K562 (cell line): ENCODE results near the gene DPT.

Source experiments
- ADNP ChIP-seq: fragments of 200-800 bp; sonication (Bioruptor generic); IDR thresholded peaks from 2 replicates; pipeline ENCODE4 v1.6.1; 2016; ENCODE audit warnings: missing genetic modification characterization, missing compliant biosample characterization
- AFF4 ChIP-seq: sonication (generic); formaldehyde crosslinking; IDR thresholded peaks from 2 replicates; pipeline ENCODE4 v1.8.0; 2023; ENCODE audit warnings: mild to moderate bottlenecking, missing genetic modification reagents
- ATF1 ChIP-seq, 2 experiments: fragments of 450-650 bp in 1 of 2; IDR thresholded peaks; 2 replicates each; pipeline ENCODE4 v1.6.1; 2016; ENCODE audit warnings: missing compliant biosample characterization in 1 of 2, missing genetic modification characterization in 1 of 2
- ESRRA ChIP-seq: fragments of 450-650 bp; IDR thresholded peaks from 2 replicates; pipeline ENCODE4 v1.6.1; 2014; ENCODE audit warnings: low read depth, mild to moderate bottlenecking, moderate library complexity, borderline replicate concordance
- EZH2 ChIP-seq: IDR thresholded peaks from 2 replicates; pipeline ENCODE4 v1.6.1; 2012; ENCODE audit warnings: low read depth, mild to moderate bottlenecking, inconsistent platforms, low read length, borderline replicate concordance
- KLF16 ChIP-seq: IDR thresholded peaks from 2 replicates; pipeline ENCODE4 v1.6.1; 2016; ENCODE audit warnings: antibody characterized with exemption
- MLX ChIP-seq, 2 experiments: fragments of 450-650 bp in 1 of 2; sonication (generic) in 1 of 2; formaldehyde crosslinking; conservative IDR thresholded peaks; 2 replicates each; pipeline versions ENCODE4 v1.4.0 to v1.8.1; 2020 to 2022; ENCODE audit warnings: mild to moderate bottlenecking in 1 of 2, missing genetic modification reagents in 1 of 2
- MYC ChIP-seq, 2 experiments: fragments of 250-450 bp in 1 of 2; sonication (Bioruptor Pico) in 1 of 2; IDR thresholded peaks; 2 replicates each; pipeline versions ENCODE4 v1.5.1 to v1.6.1; 2012 to 2021; ENCODE audit warnings: low read depth in 2 of 2, borderline replicate concordance in 1 of 2, improper control_type of control experiment in 1 of 2, low read length in 1 of 2, mild to moderate bottlenecking in 1 of 2, moderate library complexity in 1 of 2
- SMAD3 ChIP-seq: fragments of 450-650 bp; formaldehyde crosslinking; conservative IDR thresholded peaks from 2 replicates; pipeline ENCODE4 v1.4.0; 2020; ENCODE audit warnings: mild to moderate bottlenecking
- TF ChIP-seq, protein P1 (sequence below), 3 experiments: IDR thresholded peaks in 2 of 3; conservative IDR thresholded peaks in 1 of 3; 2 replicates each; pipeline ENCODE4 v1.5.1; 2011 to 2012; ENCODE audit warnings: low read length in 3 of 3, mild to moderate bottlenecking in 3 of 3, control low read depth in 2 of 3, improper control_type of control experiment in 1 of 3, inconsistent platforms in 1 of 3, low read depth in 1 of 3, mixed read lengths in 1 of 3, moderate library complexity in 1 of 3; ENCODE audit not compliant: insufficient read depth in 2 of 3
- TF ChIP-seq, protein P2 (sequence below), 2 experiments: fragments of 450-650 bp; formaldehyde crosslinking in 1 of 2; IDR thresholded peaks; 2 replicates each; pipeline versions ENCODE4 v1.4.0 to v1.6.1; 2014 to 2020; ENCODE audit warnings: mild to moderate bottlenecking in 2 of 2, borderline replicate concordance in 1 of 2, low read depth in 1 of 2

DNA sequence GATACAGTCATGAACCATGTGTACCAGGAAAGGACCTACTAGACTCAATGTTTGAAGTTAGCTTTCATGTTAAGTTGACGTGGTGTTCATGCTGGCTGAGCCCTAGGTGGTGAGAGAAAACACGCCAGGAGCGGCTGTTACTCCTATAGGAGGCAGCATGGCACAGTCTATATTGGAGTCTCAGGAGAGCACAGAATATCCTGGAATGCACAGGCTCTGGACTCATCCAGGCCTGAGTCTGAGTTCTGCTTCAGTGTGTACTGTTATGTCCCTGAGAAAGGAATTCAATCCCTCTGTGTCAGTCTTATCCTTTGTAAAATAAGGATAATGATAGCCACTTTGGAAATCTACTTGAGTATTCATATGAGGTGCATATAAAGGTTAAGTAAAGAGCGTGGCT, 41.2 kb downstream of the DPT start:
- TF ChIP-seq, protein P1, sequence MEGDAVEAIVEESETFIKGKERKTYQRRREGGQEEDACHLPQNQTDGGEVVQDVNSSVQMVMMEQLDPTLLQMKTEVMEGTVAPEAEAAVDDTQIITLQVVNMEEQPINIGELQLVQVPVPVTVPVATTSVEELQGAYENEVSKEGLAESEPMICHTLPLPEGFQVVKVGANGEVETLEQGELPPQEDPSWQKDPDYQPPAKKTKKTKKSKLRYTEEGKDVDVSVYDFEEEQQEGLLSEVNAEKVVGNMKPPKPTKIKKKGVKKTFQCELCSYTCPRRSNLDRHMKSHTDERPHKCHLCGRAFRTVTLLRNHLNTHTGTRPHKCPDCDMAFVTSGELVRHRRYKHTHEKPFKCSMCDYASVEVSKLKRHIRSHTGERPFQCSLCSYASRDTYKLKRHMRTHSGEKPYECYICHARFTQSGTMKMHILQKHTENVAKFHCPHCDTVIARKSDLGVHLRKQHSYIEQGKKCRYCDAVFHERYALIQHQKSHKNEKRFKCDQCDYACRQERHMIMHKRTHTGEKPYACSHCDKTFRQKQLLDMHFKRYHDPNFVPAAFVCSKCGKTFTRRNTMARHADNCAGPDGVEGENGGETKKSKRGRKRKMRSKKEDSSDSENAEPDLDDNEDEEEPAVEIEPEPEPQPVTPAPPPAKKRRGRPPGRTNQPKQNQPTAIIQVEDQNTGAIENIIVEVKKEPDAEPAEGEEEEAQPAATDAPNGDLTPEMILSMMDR (IDR thresholded peaks at IDR 0.05 in 2 of 3, conservative IDR thresholded peaks at IDR 0.05 in 1 of 3; ENCODE audit: insufficient read depth in 2 of 3, low read depth in 1 of 3, low read length in 3 of 3) = peak; percentile 15 to 29 (median 17); a peak in 2 of 6 replicates
- TF ChIP-seq EZH2 = no peak
- no peak for TF ChIP-seq ESRRA
- TF ChIP-seq KLF16 = no peak
- TF ChIP-seq ATF1 (CRISPR knock-in tag; IDR thresholded peaks at IDR 0.05) = no peak
- no peak for TF ChIP-seq ATF1 (tag; IDR thresholded peaks at IDR 0.05)
- TF ChIP-seq ADNP (tag) = no peak
- TF ChIP-seq AFF4 (CRISPR knock-in tag) = no peak
- TF ChIP-seq MLX (CRISPR knock-in tag; conservative IDR thresholded peaks at IDR 0.05) = no peak
- TF ChIP-seq, protein P2, sequence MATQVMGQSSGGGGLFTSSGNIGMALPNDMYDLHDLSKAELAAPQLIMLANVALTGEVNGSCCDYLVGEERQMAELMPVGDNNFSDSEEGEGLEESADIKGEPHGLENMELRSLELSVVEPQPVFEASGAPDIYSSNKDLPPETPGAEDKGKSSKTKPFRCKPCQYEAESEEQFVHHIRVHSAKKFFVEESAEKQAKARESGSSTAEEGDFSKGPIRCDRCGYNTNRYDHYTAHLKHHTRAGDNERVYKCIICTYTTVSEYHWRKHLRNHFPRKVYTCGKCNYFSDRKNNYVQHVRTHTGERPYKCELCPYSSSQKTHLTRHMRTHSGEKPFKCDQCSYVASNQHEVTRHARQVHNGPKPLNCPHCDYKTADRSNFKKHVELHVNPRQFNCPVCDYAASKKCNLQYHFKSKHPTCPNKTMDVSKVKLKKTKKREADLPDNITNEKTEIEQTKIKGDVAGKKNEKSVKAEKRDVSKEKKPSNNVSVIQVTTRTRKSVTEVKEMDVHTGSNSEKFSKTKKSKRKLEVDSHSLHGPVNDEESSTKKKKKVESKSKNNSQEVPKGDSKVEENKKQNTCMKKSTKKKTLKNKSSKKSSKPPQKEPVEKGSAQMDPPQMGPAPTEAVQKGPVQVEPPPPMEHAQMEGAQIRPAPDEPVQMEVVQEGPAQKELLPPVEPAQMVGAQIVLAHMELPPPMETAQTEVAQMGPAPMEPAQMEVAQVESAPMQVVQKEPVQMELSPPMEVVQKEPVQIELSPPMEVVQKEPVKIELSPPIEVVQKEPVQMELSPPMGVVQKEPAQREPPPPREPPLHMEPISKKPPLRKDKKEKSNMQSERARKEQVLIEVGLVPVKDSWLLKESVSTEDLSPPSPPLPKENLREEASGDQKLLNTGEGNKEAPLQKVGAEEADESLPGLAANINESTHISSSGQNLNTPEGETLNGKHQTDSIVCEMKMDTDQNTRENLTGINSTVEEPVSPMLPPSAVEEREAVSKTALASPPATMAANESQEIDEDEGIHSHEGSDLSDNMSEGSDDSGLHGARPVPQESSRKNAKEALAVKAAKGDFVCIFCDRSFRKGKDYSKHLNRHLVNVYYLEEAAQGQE (IDR thresholded peaks at IDR 0.05; ENCODE audit: borderline replicate concordance) = no peak
- TF ChIP-seq, protein P2 (CRISPR knock-in tag; IDR thresholded peaks at IDR 0.05; ENCODE audit: low read depth) = no peak
- no peak for TF ChIP-seq MYC (IDR thresholded peaks at IDR 0.05; ENCODE audit: low read depth, low read length)
- no peak for TF ChIP-seq MYC (CRISPR knock-in tag; IDR thresholded peaks at IDR 0.05; ENCODE audit: borderline replicate concordance, low read depth)
- no peak for TF ChIP-seq SMAD3 (CRISPR knock-in tag)
